ENCODE measurements around the gene ENTPD2. TPM values are rescaled to one million over a fixed set of nuclear protein-coding genes. Genes with fewer than 3 reads are reported as not detected.
A peak's percentile ranks its signal among the peaks of the same experiment; 100 is the strongest.

ENTPD2 gene
- total and polyA plus RNA-seq, 9 of the 15 experiments (the other 6 are each of a cell fraction or from before 2014, with no cell fraction given): 0.04 to 0.60 (median 0.14) TPM; not detected in 4

DNA sequence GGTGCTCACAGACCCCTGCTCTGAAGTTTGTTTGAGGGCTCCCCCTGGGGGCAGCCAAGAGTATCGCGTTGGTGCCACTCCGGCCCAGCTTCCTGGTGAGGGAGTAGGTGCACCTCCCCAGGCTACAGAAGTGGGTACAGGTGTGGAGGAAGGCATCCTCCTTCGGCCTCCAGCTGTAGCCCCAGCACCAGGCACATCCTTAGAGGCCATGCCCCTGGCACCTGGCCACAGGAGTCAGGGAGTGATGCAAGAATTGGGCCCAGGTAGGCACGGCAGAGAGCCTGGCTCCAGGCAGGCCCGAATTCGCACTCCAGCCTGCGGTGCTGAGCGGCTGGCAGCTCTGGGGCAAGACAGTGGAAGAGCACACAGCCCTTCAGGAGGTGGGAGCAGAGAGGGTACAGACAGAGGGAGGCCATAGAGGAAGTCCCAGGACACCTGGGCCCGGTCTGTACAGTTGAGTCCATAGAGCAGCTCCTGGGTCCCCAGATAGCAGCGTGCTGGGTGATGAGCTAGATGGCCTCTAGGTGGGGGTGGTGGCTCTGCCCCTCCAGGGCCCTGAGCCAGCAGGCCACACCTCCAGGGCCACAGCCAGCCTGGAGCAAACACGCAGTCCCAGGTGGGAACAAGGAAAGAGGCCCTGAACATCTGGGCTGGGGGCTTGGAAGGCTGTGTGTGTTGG is 14.1 kb upstream of the ENTPD2 start (continued):
- TF ChIP-seq CEBPG (CRISPR knock-in tag; IDR thresholded peaks at IDR 0.05) (peak; percentile 79), CEBPG (tag; conservative IDR thresholded peaks at IDR 0.05 in 1 of 2, IDR thresholded peaks at IDR 0.05 in 1 of 2) (no peak), SMC3 (conservative IDR thresholded peaks at IDR 0.05; ENCODE audit: insufficient read depth, low read depth, low read length) (peak; percentile 43; the same call in 1 of the 2 replicates), ZNF586 (CRISPR knock-in tag; conservative IDR thresholded peaks at IDR 0.05) (no peak), KAT7 (CRISPR knock-in tag; IDR thresholded peaks at IDR 0.05; ENCODE audit: borderline replicate concordance) (peak; percentile 57; the same call in 1 of the 2 replicates), VEZF1 (CRISPR knock-in tag; IDR thresholded peaks at IDR 0.05) (no peak), BCL6 (CRISPR knock-in tag; IDR thresholded peaks at IDR 0.05) (no peak), SMAD4 (CRISPR knock-in tag; conservative IDR thresholded peaks at IDR 0.05) (peak; percentile 48; the same call in 1 of the 2 replicates), ZNF384 (IDR thresholded peaks at IDR 0.05; ENCODE audit: low read depth, low read length) (0 out of 2 replicates have a peak, but pooled peaks have one; percentile 83), SUPT5H (IDR thresholded peaks at IDR 0.05) (no peak), CBX5 (IDR thresholded peaks at IDR 0.05; ENCODE audit: borderline replicate concordance, low read depth) (no peak), PTBP1 (IDR thresholded peaks at IDR 0.05; ENCODE audit: low read depth, low read length) (0 out of 2 replicates have a peak, but pooled peaks have one; percentile 46), CREM (IDR thresholded peaks at IDR 0.05; ENCODE audit: low read depth) (peak; percentile 36), ZZZ3 (IDR thresholded peaks at IDR 0.05) (no peak), ZNF507 (tag; conservative IDR thresholded peaks at IDR 0.05) (no peak), NRF1 (conservative IDR thresholded peaks at IDR 0.05 in 1 of 2, IDR thresholded peaks at IDR 0.05 in 1 of 2) (peak in 1 of 2 experiments; percentile 17; a peak in 1 of 4 replicates), RBFOX2 (IDR thresholded peaks at IDR 0.05; ENCODE audit: low read depth, low read length) (0 out of 2 replicates have a peak, but pooled peaks have one; percentile 25), RFX1 (IDR thresholded peaks at IDR 0.05) (no peak), CEBPB (tag; IDR thresholded peaks at IDR 0.05) (peak; percentile 64), ZNF263 (CRISPR knock-in tag; IDR thresholded peaks at IDR 0.05; ENCODE audit: borderline replicate concordance) (no peak), HNRNPK (IDR thresholded peaks at IDR 0.05; ENCODE audit: low read depth, low read length, poor library complexity, severe bottlenecking) (no peak), HDAC1 (IDR thresholded peaks at IDR 0.05) (peak in 1 of 2 experiments; percentile 23; a peak in 1 of 4 replicates), ZEB2 (IDR thresholded peaks at IDR 0.05) (0 out of 2 replicates have a peak, but pooled peaks have one; percentile 59), TEAD2 (tag; IDR thresholded peaks at IDR 0.05) (no peak), MIER1 (IDR thresholded peaks at IDR 0.05; ENCODE audit: low read depth) (no peak)
- TF ChIP-seq, protein P1, sequence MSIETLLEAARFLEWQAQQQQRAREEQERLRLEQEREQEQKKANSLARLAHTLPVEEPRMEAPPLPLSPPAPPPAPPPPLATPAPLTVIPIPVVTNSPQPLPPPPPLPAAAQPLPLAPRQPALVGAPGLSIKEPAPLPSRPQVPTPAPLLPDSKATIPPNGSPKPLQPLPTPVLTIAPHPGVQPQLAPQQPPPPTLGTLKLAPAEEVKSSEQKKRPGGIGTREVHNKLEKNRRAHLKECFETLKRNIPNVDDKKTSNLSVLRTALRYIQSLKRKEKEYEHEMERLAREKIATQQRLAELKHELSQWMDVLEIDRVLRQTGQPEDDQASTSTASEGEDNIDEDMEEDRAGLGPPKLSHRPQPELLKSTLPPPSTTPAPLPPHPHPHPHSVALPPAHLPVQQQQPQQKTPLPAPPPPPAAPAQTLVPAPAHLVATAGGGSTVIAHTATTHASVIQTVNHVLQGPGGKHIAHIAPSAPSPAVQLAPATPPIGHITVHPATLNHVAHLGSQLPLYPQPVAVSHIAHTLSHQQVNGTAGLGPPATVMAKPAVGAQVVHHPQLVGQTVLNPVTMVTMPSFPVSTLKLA (conservative IDR thresholded peaks at IDR 0.05): peak; percentile 33 to 47; a peak in 2 of 4 replicates
- TF ChIP-seq, protein P2, sequence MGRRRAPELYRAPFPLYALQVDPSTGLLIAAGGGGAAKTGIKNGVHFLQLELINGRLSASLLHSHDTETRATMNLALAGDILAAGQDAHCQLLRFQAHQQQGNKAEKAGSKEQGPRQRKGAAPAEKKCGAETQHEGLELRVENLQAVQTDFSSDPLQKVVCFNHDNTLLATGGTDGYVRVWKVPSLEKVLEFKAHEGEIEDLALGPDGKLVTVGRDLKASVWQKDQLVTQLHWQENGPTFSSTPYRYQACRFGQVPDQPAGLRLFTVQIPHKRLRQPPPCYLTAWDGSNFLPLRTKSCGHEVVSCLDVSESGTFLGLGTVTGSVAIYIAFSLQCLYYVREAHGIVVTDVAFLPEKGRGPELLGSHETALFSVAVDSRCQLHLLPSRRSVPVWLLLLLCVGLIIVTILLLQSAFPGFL (CRISPR knock-in tag; IDR thresholded peaks at IDR 0.05): no peak

Measured in K562 (cell line).